GM19438 (cell line): ENCODE data around the gene TMEM108.

ENCODE experiments used
- ATAC-seq: cut with Tn5 transposase; IDR thresholded peaks from one replicate; pipeline ENCODE4 v1.9.1; 2021; ENCODE audit warnings: low read depth; ENCODE audit not compliant: unreplicated experiment

The TMEM108 gene

DNA sequence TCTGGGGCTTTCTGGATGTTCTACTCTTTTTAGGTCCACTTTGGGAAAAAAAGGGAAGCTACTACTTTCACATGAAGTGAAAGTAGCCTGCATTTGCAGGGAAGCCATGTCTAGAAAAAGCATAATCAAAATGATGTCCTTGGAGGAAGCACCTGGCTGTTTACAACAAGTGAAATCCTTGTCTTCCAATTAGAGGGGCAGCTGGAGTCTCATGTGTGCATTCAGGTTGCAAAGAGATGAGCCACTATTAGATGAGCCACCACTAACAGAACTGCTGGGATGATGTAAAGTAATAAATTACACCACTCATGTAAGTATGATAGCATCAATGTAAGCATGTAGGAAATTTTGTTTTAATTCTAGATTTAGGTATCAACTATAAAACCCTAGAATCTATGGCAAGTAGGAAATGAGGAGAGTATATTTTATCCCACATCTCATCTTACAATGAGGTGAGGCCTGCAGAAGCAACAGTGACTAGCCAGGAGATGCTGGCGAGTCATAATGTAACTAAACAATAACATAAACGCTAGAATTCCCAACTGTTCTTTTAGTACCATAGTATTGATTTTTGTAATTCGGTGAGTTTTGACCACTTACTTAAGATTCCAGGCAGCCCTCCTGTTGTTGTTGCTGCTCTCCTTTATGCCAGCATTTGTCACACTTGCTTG is 75.9 kb downstream of the TMEM108 start:
- no peak for ATAC-seq

DNA sequence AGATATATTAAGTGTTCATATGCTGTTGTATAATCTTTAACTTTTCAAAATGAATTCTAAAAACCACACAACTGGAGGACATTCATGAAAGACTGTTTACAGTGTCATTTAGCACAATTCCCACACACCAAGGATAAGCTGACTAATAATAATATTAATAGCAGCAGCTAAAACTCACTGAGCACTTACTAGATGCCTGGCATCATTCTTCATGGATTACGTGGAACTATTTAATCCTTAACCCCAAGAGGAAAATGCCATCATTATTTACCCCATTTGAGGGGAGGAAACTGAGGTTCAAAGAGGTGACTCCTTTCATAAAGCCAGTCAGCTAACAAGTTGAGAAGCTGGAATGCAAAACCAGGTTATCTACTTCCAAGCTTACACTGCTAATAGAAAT is 77.0 kb downstream of the TMEM108 start:
- ATAC-seq = no peak

DNA sequence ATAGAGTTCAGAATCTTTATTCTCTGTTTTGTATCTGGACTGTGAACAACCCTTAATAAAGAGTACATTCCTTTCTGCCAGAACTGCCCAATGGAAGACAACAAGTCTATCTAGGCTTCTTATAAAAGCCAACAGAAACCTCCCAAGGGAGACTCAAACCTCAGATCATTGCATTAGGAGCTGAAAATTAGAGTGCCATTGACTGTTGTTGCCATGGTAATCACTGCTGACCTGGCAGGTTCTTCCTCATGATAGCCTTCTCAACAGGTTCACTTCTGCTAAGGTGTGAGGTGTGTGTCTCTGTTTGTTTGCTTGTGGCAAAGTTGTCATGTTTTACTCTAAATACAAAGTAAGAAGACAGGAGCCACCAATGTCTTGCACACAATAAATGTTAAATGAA is 79.2 kb downstream of the TMEM108 start:
- ATAC-seq = no peak

DNA sequence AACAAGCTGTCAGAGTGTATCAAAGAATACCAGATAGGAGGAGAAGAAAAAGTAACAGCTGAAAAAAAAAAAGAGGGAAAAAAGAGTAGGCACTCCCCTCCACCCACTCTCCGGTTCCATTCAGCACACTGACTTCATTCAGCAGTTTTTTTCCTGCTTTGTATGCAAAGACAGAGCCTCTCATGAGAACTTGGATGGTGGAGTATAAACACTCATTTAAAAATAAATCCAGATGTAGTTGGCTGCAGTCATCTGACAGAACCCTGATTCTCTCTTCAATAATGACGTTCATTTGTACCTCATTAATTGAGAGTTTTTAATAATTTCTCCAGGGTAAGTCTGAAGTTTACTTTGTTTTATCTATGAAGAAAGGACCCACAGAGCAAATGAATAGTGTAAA is 81.0 kb downstream of the TMEM108 start:
- no peak for ATAC-seq

- no peak for ATAC-seq
Observed at GRCh38 chr3:133121450-133121849, 83.3 kb downstream of the TMEM108 start.

DNA sequence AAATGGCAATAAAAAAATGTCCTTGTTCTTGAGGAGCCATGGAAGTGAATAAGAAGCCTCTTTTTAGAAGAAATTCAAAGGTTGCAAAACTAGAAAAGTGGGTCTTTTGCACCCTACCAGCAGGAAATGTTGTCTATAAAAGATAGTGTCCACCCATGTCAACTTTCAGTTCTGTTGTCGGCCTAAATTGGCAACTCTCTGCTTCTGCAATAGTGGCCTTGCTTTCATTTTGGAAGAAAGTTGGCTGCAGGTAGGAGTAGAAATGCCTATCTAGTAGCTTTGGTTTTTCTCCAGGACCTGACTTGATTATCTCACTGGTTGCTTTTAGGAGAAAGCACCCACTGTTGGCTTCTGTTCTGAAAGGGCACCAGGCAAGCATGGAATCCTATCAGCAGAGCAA is 85.4 kb downstream of the TMEM108 start:
- ATAC-seq = no peak

DNA sequence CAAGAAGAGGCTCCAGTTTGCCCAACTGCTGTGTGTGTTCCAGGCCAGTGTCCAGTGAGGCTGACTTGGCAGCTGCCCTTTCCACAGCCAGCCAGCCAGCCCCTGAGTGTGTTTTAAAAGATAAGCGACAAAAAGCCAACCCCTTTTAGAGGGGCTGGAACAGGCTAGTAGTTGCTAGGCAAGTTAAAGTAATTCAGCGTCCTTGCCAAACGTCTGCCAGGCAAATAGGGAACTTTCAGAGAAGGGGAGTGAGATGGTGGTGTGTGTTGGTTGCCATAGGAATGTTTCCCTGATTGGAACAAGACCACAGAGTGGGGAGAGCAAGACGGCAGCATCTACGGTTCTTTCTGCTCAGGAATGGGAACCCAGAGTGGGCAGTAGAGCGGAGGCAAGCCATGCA is 86.3 kb downstream of the TMEM108 start:
- ATAC-seq = no peak

DNA sequence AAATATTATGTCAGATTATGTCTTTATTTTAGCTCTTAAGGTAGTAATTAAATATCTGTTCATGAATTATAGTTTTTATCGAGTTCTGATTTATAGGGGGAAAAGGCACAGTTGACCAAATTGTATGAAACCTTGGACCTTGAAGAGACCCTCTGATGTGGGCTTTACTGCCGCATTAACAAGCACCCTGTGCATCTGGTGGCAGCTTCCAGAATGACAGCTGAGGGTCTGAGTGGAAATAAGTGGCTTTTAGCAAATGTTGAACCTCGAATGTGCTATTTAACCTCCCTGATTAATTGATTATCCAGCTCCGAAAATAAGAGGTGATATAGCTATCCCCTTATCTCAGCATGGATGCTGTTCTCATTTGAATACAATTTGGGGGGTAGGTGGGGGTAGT is 87.0 kb downstream of the TMEM108 start:
- ATAC-seq = no peak

- ATAC-seq = no peak
Observed at GRCh38 chr3:133125802-133126201, 87.6 kb downstream of the TMEM108 start.

DNA sequence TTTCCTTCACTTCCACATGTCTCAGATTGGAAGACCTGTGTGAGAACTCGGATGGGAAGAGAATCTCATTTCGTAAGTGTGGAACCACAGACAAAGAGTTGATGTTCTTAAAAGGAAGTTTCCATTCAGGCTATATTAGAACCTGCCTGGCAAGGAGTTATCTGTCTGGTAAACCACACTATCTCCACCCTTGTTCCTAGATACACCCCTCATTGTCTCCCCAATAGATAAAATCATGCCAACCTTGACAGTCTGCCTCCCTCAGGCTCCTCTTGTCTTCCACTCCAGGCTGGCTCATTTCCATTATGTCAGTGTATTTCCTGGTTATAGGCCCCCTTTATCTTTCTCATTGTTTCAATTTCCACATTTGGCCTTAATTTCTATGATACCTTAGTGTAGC is 89.2 kb downstream of the TMEM108 start:
- no peak for ATAC-seq

DNA sequence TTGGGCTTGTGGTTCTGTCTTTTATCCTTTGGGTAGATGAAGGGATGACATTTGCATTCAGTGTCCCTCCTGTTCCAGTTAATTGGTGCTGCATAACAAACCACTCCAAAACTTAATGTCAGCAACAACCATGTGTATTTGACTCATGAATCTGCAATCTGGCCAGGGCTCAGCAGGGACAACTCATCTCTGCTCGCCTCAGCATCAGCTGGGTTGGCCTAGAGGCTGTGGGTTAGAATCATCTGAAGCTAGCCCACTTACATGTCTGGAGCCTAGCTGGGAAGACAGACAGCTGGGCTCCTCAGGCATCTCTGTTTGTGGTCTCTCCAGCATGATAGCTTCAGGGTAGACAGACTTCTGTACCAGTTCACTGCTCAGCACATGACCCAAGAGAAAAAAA is 92.0 kb downstream of the TMEM108 start:
- no peak for ATAC-seq

GRCh38 chr3:133135306-133135705 is 97.1 kb downstream of the TMEM108 start:
- no peak for ATAC-seq

GRCh38 chr3:133136114-133137041 is 98.2 kb downstream of the TMEM108 start:
- ATAC-seq = peak; percentile 50

DNA sequence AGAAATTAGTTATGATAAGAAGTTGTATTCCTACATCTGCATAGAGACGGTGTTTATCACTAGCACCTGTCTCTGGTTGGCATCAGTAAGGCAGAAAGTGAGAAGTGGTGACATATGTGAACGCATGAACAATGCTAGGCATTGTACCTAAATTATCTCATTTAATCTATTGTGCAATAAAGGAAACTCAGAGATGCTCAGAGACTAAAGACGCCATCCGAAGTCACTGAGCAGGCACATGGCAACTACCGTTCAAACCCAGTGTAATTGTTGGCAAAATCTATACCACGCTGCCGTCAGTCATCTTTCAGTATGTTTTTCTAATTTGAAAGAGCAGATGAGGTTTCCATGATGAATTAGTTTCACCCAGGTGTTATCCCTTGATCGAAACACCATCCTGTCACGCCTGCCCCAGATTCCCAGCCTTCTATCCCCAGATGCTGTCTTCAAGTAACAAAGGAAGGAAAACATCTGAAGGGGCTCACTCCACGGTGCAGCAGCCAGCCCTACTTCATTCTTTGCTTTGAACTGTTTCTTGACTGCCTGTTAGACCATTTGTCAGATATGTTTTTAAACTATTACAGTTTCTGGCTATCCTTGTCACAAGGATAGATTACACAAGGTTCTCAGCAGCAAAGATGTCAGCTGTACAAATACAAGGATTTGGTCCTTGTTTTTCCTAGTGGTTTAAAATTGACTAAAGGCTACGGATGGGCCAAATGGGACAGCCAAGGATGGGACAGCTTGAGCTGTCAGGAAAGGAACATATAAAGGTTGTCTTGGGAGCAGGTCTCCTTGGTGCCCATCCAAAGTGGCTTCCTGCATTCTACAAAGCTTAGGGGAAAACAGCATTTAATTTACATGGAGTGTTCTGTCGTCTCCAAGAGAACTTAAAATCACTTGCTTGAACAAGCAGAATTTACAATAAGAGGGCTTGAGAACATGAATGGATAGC is 99.1 kb downstream of the TMEM108 start:
- no peak for ATAC-seq

DNA sequence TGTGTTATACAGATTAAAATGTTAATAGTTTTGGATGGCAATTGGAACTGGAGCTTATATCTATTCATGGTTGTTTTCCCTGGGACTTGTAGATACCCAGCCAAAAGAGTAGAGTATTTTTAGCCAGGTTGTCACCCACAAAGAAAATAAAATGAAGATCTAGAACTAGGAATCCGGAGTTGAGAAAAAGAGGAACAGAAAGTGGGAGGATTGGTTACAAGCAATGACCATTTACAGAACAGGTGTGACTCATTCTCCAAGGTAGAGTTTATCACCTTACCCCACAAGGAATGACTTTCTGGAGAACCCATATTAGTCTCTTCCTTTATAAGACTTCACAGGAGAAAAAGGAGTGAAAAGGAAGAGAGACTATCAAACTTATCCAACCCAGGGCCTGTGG is 99.8 kb downstream of the TMEM108 start:
- peak; percentile 85 for ATAC-seq

GRCh38 chr3:133152056-133152455 is 113.9 kb downstream of the TMEM108 start:
- no peak for ATAC-seq

- no peak for ATAC-seq
Observed at GRCh38 chr3:133152681-133153220, 114.6 kb downstream of the TMEM108 start.

- no peak for ATAC-seq
Observed at GRCh38 chr3:133153382-133153781, 115.2 kb downstream of the TMEM108 start.

DNA sequence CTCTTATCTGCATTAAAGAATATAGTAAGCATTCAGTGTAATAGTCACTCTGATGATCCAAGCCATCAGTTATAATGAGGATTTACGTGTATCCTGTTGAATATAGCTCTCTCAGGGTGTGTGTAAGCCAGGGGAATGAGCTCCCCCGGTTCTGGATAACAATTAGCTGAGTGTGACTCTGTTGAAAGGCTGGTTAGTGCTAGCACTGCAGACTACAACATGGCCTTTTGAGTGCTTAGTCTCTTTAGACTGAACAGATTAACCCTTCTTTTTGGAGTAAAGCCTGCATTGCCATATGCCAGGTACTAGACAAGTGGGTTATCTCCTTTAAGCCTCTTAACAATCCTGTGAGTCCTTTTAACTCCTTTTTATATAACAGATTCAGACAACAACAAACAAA is 119.5 kb downstream of the TMEM108 start:
- no peak for ATAC-seq

- no peak for ATAC-seq
Observed at GRCh38 chr3:133158686-133159085, 120.5 kb downstream of the TMEM108 start.
